Osteocyte (in vitro differentiated cells): ENCODE data around the gene MICA. TPM values are rescaled to one million over a fixed set of nuclear protein-coding genes. Genes with fewer than 3 reads are reported as not detected.

Experiments used
- DNase-seq: peaks from one replicate; pipeline ENCODE4 v3.0.0; 2021; ENCODE audit warnings: mixed read lengths; ENCODE audit not compliant: unreplicated experiment; ENCODE audit errors: extremely low spot score
- H3K27ac Mint-ChIP-seq: one replicate; pipeline ENCODE4 v1.8.0; 2021; ENCODE audit warnings: mild to moderate bottlenecking, mixed read lengths; ENCODE audit not compliant: unreplicated experiment
- H3K27me3 Mint-ChIP-seq: one replicate; pipeline ENCODE4 v1.8.0; 2021; ENCODE audit warnings: mixed read lengths; ENCODE audit not compliant: unreplicated experiment
- H3K36me3 Mint-ChIP-seq: one replicate; pipeline ENCODE4 v1.8.0; 2021; ENCODE audit warnings: mixed read lengths; ENCODE audit not compliant: unreplicated experiment
- H3K4me1 Mint-ChIP-seq: one replicate; pipeline ENCODE4 v1.8.0; 2021; ENCODE audit warnings: mixed read lengths; ENCODE audit not compliant: unreplicated experiment
- H3K4me3 Mint-ChIP-seq: one replicate; pipeline ENCODE4 v1.8.0; 2021; ENCODE audit warnings: mild to moderate bottlenecking, moderate library complexity, mixed read lengths; ENCODE audit not compliant: unreplicated experiment
- H3K9me3 Mint-ChIP-seq: one replicate; pipeline ENCODE4 v1.8.0; 2021; ENCODE audit warnings: mixed read lengths; ENCODE audit not compliant: unreplicated experiment
- microRNA-seq: library from miRNA; unstranded; fragments of <30 nt; microRNA quantifications from one replicate; pipeline ENCODE4 v1.1.0, GENCODE V29; 2020; ENCODE audit not compliant: unreplicated experiment
- total RNA-seq: library from RNA; stranded (reverse); gene quantifications from 2 replicates; pipeline ENCODE4 v1.2.1, GENCODE V29; 2021
- TF ChIP-seq, protein P1 (sequence below): fragments of 200-600 bp; sonication (generic); IDR thresholded peaks from 2 replicates; pipeline ENCODE4 v1.5.0; 2021; ENCODE audit warnings: antibody characterized with exemption, mild to moderate bottlenecking, moderate library complexity

The MICA gene
- total RNA-seq, 1 donor from 2014 or later, result 33.0 TPM

DNA sequence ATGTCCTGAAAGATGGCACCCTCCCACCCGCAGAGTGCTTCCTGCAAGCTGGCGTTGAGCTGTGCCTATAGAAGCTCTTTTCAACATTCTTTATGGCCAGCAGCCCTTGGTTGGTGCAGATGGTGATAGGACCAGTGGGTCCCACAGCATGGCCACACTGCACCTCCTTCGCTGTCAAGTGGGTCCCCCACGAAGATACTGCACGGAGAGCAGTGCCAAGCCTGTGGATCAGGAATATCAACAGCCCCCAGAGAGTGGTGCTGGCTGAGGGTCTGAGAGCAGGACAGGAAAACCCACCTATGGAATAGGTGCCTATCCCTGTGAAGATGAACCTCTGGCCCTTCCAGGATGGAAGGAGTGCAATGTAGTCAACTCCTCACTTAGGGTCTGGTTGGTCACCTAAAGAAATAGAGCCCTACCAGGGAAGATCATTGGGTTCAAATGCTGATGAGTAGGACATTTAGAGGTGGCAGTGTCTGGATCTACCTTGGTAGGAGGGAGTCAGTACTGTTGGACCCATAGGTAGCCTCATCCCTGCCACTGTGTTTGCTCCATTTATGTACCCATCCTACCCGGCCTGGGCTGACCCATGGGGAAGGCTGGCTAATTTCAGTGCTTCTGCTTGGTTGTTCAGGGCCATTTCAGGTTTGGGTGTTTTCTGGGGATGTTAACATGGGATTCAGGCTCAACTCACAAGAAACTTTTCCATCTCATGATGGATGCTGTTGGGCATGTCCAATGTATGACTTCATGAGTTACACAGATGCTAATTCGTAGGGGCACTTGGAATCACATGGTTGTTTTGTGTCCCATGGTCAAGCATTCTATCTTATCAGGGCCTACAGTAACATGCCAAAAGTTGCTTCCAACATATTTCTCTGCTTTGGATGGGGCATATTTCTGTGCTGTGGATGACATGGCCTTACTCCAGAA is 61.1 kb downstream of the MICA start:
- Mint-ChIP-seq H3K36me3 (no peaks in the 10 kb centered on the region), H3K27ac (no peak overlapping the region), H3K4me3 (no peak overlapping the region), H3K9me3 (no peaks in the 10 kb centered on the region), H3K4me1 (peaks cover 7% of the 10 kb centered on the region), H3K27me3 (peaks cover 8% of the 10 kb centered on the region)
- TF ChIP-seq, protein P1, sequence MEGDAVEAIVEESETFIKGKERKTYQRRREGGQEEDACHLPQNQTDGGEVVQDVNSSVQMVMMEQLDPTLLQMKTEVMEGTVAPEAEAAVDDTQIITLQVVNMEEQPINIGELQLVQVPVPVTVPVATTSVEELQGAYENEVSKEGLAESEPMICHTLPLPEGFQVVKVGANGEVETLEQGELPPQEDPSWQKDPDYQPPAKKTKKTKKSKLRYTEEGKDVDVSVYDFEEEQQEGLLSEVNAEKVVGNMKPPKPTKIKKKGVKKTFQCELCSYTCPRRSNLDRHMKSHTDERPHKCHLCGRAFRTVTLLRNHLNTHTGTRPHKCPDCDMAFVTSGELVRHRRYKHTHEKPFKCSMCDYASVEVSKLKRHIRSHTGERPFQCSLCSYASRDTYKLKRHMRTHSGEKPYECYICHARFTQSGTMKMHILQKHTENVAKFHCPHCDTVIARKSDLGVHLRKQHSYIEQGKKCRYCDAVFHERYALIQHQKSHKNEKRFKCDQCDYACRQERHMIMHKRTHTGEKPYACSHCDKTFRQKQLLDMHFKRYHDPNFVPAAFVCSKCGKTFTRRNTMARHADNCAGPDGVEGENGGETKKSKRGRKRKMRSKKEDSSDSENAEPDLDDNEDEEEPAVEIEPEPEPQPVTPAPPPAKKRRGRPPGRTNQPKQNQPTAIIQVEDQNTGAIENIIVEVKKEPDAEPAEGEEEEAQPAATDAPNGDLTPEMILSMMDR, result no peak
- no peak for DNase-seq

Small RNA genes lying within 50 kb of the gene (microRNA-seq; reads per million reads assigned to microRNA genes)
- gene MIR6891, result not detected

Other genes starting within 250 kb of the MICA start
- gene CCHCR1, start 245.8 kb upstream of the MICA start, total RNA-seq, result 16.7 and 19.0 TPM in 2 replicates
- gene TCF19, start 245.0 kb upstream of the MICA start, total RNA-seq, result 8.2 and 8.8 TPM in 2 replicates
- gene POU5F1, start 232.9 kb upstream of the MICA start, total RNA-seq, result not detected in 2 replicates
- gene HLA-C, start 131.5 kb upstream of the MICA start, total RNA-seq, result 408 and 450 TPM in 2 replicates
- gene HLA-B, start 46.4 kb upstream of the MICA start, total RNA-seq, result 642 and 768 TPM in 2 replicates
- gene MICB, start 94.5 kb downstream of the MICA start, total RNA-seq, result 12.1 and 13.8 TPM in 2 replicates
- gene MCCD1, start 125.4 kb downstream of the MICA start, total RNA-seq, result not detected in 2 replicates
- 315 and 331 TPM in 2 replicates for gene DDX39B, start 138.4 kb downstream of the MICA start, total RNA-seq
- 8.8 and 9.0 TPM in 2 replicates for gene ATP6V1G2, start 143.0 kb downstream of the MICA start, total RNA-seq
- gene NFKBIL1, start 144.0 kb downstream of the MICA start, total RNA-seq, result 28.7 and 33.2 TPM in 2 replicates
- not detected in 2 replicates for gene LTA, start 168.7 kb downstream of the MICA start, total RNA-seq
- gene TNF, start 172.0 kb downstream of the MICA start, total RNA-seq, result not detected in 2 replicates
- not detected in 2 replicates for gene LTB, start 178.8 kb downstream of the MICA start, total RNA-seq
- not detected in 2 replicates for gene LST1, start 182.7 kb downstream of the MICA start, total RNA-seq
- not detected in 2 replicates for gene NCR3, start 189.4 kb downstream of the MICA start, total RNA-seq
- gene AIF1, start 211.6 kb downstream of the MICA start, total RNA-seq, result not detected in 2 replicates
- gene PRRC2A, start 217.1 kb downstream of the MICA start, total RNA-seq, result 189 and 205 TPM in 2 replicates
- gene BAG6, start 249.1 kb downstream of the MICA start, total RNA-seq, result 382 and 386 TPM in 2 replicates